Activated CD8-positive, alpha-beta memory T cell treated with anti-CD3 and anti-CD28 coated beads, Interleukin-2, amount 50 U/mL, for 48 hours (primary cell): ENCODE measurements around the gene UBR3.

Experiments used
- DNase-seq: peaks from one replicate; pipeline ENCODE4 v3.0.0-alpha.2; 2020

Gene UBR3

DNA sequence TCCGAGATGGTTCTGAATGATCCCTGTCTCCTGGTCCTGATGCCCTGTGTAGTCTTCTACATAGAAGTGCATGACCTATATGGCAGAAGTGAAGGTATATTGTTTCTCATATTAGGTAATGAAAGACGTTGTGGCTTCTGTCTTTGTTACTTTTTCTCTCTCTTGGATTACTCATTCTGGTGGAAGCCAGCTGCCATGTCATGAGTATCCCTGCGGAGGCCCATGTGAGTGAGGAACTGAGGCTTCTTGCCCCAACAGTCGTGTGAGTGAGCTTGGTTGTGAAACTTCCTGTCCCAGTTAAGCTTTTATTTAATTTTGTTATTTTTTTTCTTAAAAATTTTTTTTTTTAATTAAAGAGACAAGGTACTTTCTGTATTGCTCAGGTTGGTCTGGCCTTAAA lies 134.7 kb downstream of the UBR3 start:
- no peak for DNase-seq

DNA sequence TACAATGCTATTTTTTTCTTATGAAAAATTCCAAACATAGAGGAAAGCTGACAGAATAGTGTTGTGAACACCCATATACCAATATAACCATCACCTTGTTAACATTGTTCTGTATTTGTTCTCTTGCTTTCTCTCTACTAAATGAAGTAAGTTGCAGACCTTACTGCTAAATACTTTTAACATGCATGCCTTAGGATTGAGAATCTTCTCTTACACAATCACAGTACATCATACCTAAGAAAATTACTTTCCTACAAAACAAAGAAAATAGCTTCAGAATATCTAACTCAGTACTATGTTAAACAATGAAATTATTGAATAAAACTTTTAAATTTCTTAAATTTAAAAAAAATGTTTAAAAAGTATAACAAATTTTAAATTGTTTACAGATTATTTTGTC lies 136.5 kb downstream of the UBR3 start:
- no peak for DNase-seq

DNA sequence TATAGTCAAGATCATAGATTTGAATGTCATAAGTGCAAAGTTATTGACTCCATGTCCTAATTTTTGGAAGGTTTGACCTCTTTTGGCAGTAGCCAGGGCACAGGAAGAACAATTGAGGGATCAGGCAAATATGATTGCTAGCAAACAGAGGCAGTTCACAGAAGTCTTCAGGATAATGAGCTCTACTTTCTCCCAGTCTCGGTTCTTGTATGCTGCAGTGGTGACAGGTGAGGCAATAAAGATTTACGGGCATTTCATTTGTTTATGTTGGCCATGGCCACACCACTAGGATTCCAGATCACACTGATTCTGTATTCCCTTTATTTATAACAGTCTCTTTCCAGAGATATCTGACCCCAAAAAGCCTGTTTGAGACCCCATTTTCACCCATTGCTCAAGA lies 137.5 kb downstream of the UBR3 start:
- no peak for DNase-seq

DNA sequence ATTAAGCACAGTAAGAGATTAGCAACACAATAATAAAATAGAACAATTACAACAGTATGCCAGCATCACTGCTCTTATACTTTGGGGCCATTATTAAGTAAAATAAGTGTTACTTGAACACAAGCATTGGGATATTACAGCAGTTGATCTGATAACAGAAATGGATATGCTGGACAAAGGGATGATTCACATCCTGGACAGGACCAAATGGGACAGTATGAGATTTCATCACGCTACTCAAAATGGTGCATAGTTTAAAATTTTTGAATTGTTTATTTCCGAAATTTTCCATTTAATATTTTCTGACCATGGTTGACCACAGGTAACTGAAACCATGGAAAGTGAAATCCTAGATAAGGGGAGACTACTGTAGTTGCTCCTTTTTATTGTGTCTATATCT lies 138.2 kb downstream of the UBR3 start:
- no peak for DNase-seq

DNA sequence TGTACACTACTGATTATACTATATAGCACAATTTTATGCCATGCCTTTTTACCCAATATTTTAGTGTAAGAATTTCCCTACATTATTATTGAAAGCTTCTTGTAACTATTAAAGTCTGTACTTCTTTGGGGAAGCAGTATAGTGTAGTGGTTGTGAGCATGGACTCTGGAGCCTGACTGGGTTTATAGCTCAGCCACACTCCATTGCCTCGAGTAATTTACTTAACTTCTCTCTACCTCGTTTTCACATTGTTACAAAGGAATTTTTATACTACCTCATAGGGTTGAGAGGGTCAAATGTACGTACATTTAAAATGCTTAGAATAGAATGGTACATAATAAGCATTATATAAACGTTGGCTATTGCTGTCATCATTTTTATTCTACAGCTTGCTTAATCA lies 139.2 kb downstream of the UBR3 start:
- DNase-seq, result no peak

DNA sequence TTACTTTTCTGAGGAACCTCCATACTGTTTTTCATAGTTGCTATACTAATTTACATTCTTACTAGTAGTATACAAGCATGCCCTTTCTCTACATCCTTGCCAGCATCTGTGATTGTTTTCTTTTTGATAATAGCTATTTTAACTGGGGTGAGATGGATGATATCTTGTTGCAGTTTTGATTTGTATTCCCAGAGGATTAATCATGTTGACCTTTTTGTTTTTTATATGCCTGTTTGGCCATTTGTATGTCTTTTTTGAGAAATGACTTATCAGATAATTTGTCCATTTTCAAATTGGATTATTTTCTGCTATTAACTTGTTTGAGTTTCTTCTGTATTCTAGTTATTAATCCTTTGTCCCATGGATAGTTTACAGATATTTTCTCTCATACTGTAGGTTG lies 141.5 kb downstream of the UBR3 start:
- no peak for DNase-seq

DNA sequence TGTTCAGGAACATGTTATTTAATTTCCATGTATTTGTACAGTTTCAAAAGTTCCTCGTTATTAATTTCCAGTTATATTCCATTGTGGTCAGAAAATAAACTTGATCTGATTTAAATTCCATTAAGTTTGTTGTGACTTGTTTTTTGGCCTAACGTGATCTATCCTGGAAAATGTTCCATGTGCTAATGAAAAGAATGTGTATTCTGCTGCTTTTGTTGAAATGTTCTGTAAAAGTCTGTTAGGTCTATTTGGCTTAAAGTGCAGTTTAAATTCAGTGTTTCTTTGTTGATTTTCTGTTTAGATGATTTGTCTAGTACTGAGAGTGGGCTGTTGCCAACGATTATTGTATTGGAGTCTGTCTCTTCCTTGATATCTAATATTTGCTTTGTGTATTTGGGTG lies 148.0 kb downstream of the UBR3 start:
- no peak for DNase-seq

DNA sequence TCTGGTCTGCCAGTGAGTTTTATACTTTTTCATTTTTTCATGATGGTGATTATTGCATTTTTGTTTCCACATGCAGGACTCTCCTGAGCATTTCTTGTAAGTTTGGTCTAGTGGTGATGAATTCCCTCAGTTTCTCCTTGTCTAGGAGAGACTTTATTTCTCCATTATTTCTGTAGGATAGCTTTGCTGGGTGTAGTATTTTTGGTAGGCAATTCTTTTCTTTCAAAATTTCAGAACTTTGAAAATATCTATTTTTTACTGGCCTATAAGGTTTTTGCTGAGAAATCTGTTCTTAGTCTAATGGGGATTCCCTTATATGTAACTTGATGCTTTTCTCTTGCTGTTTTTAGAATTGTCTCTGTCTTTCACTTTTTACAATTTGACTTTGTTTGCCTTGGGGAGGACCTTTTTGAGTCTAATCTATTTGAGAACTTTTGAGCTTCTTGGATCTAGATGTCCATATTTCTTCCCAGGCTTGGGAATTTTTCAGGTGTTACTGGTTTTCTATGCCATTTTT lies 149.1 kb downstream of the UBR3 start:
- DNase-seq, result no peak

DNA sequence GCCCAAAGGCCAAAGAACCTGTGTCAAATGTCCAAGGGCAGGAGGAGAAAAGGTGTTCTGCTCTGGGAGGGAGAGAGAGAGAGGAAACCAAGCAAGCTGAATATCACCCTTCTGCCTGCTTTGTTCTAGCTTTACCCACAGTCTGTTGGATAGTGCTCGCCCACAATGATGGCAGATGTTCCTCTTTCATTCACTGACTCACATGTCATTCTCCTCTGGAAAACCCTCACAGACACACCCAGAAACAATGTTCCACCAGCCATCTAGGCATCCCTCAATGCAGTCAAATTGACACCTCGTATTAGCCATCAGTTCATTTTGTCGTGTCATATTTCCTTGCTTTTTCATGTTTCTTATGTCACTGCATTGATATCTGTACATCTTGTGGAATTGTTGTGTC lies 150.3 kb downstream of the UBR3 start:
- no peak for DNase-seq

DNA sequence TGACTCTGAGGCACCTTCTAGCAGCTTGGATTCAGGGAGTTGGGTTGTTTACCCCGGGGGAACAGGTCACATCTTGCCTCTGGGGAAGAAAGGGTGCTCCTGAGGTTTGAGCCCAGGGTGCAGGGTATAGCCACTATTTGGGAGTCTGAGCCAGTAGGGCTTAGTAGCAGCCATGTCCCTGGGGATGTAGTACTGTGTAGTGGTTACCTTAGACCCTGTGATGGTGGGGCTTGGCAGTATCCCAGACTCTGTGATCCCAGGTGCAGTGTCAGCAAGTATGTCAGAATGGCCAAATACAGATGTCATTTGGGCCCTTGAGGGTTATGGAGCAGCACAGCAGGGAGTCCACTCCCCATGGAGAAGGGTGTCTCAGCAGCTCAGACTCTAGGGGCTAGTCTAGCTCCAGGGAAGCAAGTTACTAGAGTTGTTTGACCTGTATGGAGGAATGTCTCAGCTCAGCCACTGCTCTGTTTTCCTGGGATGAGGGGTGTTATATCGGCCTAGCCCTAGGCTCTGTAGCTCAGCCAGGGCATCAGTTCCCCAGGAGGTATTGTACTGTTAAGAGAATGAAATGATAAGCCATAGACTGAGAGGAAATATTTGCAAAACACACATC lies 151.3 kb downstream of the UBR3 start:
- no peak for DNase-seq

DNA sequence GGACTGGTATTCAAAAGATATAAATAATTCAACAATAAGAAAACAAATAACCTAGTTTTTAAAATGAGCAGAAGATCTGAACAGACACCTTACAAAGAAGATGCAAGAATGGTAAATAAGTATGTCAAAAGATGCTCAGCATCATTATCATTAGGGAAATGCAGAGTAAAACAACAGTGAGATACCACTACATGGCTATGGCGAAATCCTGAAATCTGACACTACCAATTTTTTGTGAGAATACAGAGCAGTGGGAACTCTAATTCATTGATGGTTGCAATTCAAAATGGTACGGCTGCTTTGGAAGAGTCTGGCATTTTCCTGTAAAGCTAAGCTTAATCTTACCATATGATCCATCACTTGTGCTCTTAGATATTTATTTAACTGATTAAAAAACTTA lies 151.8 kb downstream of the UBR3 start:
- no peak for DNase-seq

DNA sequence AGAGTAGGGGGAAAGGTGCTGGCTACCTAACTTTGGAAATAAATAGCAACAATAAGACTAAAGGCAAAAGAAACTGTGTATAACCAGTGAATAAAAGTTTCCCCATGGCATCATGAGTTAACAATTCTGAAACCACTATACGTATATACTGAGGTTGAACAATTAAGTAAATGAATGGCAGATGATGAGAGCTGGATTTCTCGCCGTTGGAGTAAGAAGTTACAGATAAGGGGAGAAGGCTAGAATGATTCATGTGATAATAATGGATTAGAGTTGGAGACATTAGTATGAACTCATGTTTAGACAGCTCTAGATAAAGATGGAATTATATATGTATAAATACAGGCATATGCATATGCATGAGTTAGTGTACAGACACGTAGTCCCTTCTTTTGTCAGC lies 152.7 kb downstream of the UBR3 start:
- no peak for DNase-seq

DNA sequence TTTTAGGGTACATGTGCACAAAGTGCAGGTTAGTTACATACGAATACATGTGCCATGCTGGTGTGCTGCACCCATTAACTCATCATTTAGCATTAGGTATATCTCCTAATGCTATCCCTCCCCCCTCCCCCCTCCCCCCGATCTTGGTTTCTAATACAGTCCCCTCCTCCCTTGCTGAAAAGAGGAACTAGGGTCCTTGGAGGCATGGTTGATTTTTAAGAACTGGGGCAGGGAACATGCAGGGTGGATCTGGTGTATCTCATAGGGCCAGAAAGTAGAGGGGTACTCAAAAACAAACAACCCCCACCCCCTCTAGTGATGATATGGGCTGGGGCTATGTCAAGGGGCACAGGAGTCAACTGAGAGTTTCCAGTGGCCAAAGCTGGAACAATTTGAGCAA lies 153.4 kb downstream of the UBR3 start:
- no peak for DNase-seq

DNA sequence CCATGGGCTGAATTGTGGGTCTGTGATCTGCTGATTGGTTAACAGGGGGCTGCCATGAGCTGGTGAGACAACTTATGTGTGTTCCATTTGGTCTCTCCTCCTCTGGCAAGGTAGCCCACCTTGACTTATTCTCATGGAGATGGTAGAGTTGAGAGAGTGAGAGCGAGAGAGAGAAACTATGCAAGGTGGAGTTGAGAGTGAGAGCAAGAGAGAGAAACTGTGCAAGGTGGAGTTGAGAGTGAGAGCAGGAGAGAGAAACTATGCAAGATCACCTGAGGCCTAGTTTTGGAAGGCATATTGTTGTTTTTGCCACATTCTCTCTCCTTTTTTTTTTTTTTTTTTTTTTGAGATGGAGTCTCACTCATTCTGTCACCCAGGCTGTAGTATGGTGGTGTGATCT lies 155.7 kb downstream of the UBR3 start:
- DNase-seq, result no peak

DNA sequence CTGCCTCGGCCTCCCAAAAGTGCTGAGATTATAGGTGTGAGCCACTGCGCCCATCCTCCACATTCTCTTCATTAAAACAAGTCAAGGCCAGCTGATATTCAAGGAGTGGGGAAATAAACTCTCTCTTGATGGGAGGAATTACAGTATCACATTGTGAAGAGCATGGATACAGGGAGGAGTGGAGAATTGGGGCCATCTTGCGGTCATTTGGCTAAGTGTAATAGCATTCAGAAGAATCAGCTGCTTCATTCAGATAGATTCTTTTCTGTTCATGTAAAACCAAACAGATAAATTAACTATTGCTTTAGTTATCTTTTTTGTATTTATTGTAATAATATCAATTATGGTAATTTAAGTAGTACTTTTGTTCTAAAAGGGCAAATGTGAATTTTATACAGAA lies 156.3 kb downstream of the UBR3 start:
- DNase-seq, result no peak

DNA sequence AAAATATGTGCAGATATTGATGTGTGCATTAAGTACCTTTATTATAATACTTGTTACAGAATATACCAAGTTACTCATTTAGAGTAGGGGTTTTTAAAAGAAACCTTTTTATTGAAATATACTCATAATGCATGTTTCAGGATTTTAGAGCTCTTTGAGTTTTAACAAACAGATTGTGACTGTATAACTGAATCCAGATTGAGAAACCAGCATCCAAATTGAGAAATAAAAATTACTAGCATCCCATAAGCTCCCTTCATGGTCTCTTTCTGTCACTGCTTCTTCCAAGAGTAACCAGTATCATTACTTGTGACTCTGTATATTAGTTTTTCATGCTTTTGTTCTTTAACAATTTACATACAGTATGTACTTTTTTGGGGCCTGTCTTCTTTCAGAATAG lies 156.9 kb downstream of the UBR3 start:
- no peak for DNase-seq

DNA sequence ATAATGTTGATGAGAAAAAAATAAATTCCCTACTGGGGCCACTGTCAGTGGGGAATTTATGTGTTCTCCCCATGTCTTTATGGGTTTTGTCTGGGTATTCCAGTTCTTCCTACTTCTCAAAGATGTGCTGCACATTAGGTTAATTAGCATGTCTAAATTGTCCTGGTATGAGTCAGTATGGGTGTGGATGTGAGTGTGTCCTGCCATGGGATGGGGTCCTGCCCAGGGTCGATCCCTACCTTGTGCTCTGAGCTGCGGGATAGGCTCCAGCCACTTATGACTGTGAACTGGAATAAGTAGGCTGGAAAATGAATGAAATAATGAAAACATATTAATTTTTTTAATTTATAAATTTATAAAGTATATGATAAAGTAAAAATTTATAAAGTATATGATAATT lies 167.5 kb downstream of the UBR3 start:
- no peak for DNase-seq

DNA sequence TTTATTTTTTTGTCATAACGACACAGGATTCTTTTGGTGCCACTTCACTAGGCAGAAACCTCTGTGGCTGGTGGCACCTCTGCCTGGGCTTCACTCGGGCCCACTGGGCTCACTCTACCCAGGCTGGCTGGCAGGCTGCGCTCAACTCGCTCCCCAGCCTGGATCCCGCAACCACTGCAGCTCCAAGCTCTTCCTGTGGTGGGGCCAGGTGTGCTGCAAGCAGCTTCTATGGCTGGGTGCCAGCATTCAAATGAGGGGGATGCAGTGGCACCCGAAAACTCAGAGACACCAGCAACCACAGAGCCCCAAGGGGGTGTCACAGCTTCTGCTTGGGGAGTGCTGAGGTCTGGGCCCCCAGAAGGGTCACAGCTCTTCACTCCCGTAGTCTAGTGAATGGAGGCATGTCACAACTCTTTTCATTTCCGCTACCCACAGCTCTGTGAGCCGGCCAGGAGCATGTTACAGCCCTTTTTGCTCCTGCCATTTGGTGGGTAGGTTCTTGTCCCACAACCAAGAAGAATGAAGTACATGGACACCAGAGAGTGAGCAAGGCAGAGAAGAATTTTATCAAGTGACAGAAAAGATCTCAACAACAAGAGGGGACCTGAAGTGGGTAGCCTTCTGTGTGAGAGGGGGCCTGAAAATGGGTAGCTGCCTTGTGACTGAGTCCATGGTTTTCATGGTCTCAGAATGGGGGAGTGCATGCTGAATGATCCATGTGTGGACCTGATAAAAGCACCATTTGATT lies 170.1 kb downstream of the UBR3 start:
- DNase-seq, result no peak

DNA sequence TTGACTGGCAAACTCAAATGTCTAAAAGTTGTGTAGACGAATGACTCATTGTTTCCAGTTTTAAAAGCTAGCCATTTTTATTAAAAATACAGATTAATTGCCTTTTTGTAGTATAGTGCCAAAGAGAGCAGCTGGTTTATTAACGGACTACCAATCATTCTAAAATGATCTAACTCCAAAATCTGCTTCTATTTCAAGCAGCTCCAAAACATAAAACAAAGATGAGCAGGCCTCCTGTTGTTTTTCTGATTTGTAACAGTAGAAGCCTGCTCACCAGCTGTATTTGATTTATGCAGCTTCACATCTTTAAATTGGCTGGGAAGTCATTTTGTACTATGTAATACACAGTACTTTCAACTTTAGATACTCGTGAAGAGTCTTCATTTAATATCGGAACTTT lies 171.8 kb downstream of the UBR3 start:
- DNase-seq, result no peak

DNA sequence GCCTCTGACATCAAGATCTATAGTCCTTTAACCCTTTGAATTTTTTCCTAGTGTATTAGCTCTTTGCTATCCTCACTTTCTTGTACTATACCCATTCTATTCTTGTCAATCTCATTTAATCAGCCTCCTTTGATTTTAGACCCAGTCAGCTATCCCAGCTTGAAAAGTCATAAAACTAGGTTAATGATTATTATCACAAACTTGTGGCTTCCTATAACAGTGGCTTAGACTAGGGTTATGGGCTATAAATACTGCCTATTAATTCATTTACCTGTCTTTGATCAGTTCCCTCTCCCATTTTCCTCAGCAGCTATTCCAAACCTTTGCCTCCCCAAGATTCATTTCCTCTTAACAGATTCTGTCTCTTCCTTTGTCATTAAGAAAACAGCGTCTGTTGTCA lies 174.8 kb downstream of the UBR3 start:
- no peak for DNase-seq

DNA sequence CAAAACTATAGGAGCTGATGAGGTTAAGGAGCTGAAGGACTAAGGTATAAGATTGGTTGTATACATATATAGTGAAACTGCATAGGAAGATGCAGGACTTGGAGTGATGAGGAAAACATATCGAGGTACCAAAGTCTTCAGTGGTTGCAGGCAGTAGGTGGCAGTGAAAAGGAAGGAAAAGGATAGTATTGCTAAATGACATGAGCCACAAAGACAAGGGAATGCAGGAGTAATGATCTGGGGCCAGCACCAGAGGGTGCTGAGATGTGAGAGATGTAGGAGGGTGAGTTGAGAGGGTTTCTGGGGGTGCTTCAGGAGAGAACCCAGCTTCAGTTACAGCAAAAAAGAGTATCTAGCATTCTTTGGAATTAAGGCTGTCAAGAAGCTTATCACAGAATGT lies 178.4 kb downstream of the UBR3 start:
- no peak for DNase-seq

DNA sequence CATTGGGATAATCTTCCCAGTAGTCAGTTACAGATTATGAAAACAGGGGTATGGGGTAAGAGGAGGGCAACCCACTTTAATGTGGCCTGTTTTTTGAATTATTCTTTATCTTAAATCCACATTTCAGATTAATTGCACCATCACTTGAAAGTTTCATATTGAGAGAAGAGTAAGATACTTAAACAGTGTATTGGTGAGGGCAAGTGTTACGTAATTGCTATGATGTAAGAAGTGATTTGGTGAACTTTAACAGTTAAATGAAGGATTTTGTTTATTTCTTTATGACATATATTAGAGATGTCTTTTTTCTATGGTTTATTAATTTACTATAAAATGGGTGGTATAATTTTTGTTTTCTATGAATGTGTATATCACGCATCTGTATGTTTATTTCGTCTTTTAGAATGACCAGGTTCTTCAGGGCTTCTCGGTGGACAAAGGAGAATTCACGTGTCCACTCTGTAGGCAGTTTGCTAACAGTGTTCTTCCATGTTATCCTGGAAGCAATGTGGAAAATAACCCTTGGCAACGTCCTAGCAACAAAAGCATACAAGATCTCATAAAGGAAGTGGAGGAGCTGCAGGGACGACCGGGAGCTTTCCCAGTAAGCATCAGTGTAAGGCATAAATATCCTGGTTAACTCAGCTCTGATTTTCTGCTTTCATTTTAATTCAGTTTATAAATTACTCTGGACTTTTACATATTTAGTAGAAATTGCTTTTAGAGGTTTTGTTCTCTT lies 179.5 kb downstream of the UBR3 start:
- no peak for DNase-seq

DNA sequence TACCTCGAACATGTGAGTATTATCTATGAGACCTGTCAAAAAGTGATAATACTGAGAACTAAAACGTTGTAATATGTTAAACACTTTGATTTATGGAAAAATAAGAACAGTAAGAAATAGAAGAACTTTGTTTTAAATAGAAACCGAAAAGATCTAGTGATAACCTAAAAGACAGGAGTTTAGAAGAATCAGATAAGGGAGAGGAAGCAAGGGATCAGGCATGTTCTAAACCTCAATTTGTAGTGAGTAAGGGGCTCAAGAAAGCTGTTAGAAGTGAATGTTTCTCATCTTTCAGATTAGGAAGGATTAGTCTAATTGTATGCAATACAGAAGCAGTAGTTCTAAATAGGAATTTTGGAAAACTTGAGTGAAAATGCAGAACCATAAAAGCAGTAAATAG lies 182.0 kb downstream of the UBR3 start:
- DNase-seq, result no peak

DNA sequence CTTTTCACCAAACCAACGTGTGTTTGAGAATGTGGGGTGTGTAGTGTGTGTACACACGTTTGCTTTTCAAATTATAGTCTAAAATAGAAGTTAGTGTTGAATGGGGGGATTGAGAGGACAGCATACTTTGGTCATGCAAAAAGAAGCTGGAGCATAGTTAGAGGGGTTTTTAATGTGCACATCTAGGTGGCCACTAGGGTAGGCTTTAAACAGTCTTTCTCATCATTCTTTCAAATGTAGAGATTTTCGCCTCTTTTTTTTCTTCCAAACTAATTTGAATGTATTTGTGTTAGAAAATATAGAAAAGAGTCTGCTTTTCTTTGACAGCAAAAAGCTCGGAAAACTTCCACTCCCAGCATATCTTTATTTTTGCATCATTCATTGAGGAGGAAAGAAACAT lies 185.5 kb downstream of the UBR3 start:
- DNase-seq, result no peak
